Activated effector memory CD4-positive, alpha-beta T cell treated with Interleukin-2 at 50 U/mL for 16 hours (primary cell): ENCODE results near the gene CLIP3.

Source experiments
- DNase-seq: peaks from one replicate; pipeline ENCODE4 v3.0.0-alpha.2; 2020

CLIP3 gene

GRCh38 chr19:35977446-35978222, 55.0 kb downstream of the CLIP3 start:
- no peak for DNase-seq

DNA sequence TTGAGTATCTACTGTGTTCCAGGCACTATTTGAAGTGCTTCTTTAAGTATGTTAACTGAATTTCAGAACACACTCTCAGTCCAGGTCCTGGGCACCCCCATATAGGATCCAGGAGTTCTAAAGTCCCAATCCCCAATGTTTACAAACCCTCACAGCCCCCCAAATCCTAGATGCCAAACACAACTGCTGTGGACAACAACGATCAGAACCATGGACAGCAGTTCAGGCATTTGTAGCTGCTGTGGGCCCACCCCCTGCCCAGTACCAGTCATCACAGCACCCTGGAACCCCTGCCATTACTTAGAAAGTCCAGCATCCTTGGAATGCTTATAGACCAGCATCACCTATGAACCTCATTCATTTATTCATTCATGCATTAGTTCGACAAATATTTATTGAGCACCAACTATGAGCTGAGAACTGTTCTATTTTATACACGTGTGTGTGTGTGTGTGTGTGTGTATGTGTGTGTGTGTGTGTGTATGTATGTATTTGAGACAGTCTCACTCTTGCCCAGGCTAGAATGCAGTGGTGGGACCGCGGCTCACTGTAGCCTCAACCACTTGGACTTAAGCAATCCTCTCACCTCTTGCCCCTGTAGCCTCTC, 57.0 kb downstream of the CLIP3 start:
- no peak for DNase-seq

DNA sequence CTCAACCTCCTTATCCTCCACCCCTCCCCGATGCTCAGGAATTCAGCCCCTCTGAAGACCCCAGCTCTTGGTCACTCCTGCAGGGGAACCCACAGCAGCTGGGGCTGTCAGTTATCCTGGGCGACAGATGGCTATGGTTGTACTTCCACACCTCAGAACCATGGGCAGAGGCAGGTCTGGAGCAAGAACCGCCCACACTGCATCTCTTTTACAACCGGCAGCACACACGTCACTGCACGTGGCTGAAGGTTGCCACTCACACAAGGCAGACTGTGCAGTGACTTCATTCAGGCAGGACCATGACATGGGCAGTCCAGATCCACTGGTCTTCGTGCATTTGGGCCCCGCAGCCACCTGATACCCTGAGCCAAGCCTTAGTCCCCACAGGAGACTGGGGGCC, 59.2 kb downstream of the CLIP3 start:
- DNase-seq: no peak

GRCh38 chr19:35966771-35967170, 65.9 kb downstream of the CLIP3 start:
- DNase-seq: no peak
